Kidney capillary endothelial cell (primary cell): ENCODE measurements around the gene USP36.
"Not testable (repeated sequence)": the region's sequence is repeated elsewhere in the genome, so short reads cannot be mapped to it uniquely, and the experiment has no call there.

Experiments used
- DNase-seq: peaks from one replicate; pipeline ENCODE4 v3.0.0-alpha.2; 2018; ENCODE audit warnings: low spot score

Gene USP36

GRCh38 chr17:78766743-78767294, 73.8 kb downstream of the USP36 start:
- no peak for DNase-seq

DNA sequence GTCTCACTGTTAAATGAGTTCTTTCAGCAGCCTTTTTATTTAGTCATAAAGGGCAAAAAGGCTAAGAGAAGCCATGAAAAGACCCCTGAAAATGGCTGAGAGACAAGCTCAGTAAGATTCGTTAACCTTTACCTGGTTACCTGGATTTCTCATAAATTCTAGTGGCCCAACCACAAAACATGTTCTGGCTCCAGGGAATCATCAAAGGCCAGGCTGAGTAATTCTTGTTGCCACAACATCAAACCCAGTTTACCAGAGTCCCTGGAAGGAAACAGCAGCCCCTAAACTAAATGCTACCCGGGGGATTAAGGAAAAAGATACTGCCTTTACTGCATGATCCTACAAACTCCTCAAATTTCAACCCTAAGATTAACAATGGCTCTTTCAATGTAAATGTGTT, 74.4 kb downstream of the USP36 start:
- DNase-seq, result no peak

GRCh38 chr17:78765821-78766220, 74.8 kb downstream of the USP36 start:
- no peak for DNase-seq

DNA sequence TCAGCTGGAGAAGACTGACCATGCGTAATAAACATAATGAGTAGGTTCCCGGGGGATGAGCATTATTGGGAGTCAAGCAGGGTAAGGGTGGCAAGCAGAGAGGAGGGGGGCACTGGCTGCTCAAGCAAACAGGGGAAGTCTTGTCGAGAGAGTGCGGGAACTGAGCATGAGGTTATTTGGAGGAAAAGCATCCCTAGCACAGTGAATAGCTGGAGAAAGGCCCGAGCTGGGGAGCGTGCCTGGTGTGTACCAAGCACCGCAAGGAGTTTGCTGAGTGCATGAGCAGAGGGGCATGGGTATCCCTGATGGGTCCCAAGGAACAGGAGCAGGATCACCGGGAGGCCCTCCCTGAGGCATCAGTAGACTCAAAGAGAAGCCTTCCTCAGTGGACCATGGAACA, 75.7 kb downstream of the USP36 start:
- no peak for DNase-seq

DNA sequence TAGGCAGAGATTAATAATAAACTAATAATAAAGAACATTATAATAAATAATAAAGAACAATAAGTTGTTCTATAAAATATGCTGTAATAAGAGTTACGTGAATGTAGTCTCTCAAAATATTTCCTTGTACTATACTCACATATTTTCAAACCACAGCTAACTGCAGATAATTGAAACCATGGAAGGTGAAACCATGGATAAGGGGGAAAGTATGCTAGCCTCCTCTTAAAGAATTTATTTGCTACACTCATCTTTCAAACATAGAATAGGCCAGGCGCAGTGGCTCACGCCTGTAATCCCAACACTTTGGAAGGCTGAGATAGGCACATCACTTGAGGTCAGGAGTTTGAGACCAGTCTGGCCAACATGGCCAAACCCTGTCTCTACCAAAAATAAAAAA, 77.1 kb downstream of the USP36 start:
- no peak for DNase-seq

DNA sequence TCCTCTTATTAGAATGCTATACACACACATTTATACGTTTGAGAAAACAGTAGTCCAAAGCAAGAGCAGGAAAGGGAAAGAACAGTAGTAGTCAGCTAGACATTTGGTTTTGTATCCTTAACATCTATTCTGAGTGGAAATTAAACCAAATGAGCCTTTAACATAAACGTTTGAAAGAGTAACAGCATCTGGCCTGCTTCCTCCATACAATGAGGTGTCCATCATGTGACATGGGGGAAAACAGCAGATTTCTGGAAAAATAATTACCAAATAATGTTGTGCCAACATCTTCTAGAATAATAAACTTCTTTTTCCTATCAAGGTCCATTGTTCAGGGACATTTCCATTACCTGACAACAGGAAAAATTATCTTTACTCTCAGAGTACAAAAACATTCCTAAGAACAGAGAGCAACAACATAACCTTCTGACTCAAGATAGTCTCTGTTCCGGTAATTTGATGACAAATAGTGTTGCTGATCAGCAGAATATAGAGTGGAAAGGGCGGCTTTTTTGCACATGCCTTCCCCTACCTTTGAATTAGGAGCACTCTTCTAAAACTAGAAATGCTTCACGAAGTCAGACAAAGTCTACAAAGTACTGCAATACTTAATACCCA, 78.7 kb downstream of the USP36 start:
- DNase-seq, result no peak

DNA sequence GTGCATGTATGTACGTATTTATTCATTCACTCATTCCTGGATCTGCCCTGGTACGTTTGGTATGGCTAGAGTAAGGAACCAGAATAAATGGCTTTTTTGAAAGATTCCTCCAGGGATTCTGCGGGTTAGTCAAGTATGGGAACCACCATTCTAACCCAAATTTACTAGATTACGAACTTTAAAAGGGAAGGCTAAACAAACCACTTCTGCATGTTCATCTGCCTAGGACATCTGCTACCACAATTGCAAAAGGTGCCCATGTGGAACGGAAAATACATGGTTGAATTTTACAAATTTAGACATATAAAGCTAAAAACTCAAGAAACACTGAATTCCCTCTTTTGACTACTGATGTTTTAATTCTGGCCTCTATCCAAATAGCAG, 80.7 kb downstream of the USP36 start:
- no peak for DNase-seq

GRCh38 chr17:78759203-78759968, 81.2 kb downstream of the USP36 start:
- no peak for DNase-seq

- DNase-seq, result no peak
Observed at GRCh38 chr17:78753316-78754250, 87.0 kb downstream of the USP36 start.

- no peak for DNase-seq
Observed at GRCh38 chr17:78751447-78752161, 89.0 kb downstream of the USP36 start.

- DNase-seq, result not testable (repeated sequence)
Observed at GRCh38 chr17:78751000-78751399, 89.6 kb downstream of the USP36 start.

DNA sequence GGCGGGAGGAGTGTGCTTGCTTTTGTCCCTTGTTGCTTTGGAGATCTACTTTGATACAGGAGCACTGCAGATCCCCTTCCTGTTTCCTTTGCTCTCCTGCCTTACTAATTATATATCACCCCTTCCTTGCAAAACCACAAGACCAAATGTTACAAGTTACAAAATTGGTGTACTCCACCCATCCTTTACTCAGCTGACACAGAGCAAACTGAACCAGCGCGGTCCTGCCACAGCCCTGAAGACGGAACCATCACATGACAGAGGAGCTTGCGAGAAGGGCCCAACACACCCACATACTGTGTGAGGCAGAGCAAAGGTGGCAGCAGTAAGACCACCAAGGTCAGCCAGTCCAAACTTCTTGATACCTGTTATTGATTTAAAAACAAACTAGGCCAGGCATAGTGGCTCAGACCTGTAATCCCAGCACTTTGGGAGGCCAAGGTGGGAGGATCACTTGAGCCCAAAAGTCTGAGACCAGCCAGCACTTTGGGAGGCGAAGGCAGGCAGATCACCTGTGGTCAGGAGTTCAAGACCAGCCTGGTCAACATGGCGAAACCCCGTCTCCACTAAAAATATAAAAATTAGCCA, 91.8 kb downstream of the USP36 start:
- no peak for DNase-seq

DNA sequence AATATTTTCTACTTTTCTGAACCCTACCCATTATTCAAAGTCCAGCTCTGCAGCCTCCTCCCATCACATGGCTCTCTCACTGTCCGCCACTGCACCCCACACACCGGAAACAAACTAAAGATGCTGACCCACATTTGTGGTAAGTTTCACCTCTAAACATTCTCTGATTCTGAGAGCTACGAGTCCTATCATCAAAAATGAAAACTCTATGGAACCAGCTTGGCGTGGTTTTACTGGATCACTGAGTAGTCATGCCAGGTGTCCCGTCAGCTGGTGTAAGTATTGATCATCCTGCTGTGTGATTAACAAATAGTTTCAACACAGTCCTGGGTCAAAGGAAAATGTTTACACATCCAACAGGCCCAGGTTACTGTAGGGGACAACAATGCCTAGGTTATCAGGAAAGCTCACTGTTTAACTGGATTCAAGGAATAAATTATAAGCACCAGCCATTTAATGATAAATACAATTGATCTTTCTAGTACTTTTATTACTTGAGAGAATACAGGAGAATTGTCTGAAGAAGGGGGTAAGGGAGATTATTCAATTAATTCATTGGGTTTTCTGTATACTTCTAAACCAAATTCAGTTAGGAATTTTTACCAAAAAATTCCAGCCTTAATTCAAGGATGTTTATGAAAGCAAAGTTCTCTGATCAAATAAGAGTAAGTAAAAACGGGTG, 92.4 kb downstream of the USP36 start:
- DNase-seq, result no peak

DNA sequence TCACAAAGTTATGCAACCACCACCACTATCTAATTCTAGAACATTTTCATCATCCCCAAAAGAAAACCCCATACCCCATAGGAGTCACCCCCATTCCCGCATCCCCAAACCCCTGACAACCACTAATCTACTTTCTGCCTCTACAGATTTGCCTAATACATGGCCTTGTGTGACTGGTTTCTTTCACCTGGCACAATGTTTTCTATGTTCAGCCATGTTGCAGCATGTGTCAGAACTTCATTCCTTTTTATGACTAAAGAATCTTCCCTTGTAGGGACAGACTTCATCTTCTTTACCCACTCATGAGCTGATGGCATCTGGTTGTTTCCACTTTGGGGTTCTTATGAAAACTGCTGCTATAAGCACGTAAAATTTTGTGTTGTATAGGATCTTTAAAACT, 93.1 kb downstream of the USP36 start:
- no peak for DNase-seq

- DNase-seq, result no peak
Observed at GRCh38 chr17:78746949-78747269, 93.7 kb downstream of the USP36 start.

- no peak for DNase-seq
Observed at GRCh38 chr17:78746263-78746948, 94.2 kb downstream of the USP36 start.
